Transverse colon (tissue), 4 donors: ENCODE measurements around the gene SLC2A9. TPM values are rescaled to one million over a fixed set of nuclear protein-coding genes. Genes with fewer than 3 reads are reported as not detected.
"Not testable (repeated sequence)": the region's sequence is repeated elsewhere in the genome, so short reads cannot be mapped to it uniquely, and the experiment has no call there.

Experiments
- DNase-seq: peaks from one replicate; pipeline ENCODE4 v3.0.0-alpha.2; 2019
- H3K27ac ChIP-seq, 4 donors: fragments of 200-600 bp; sonication (generic); 2 replicates each; pipeline ENCODE4 v1.5.1; 2016 to 2018; ENCODE audit warnings: inconsistent platforms in 4 of 4
- H3K27me3 ChIP-seq: fragments of 200-600 bp; sonication (generic); 2 replicates; pipeline ENCODE4 v1.5.1; 2017; ENCODE audit warnings: inconsistent platforms
- H3K36me3 ChIP-seq, 4 donors: fragments of 200-600 bp; sonication (generic); 2 replicates each; pipeline ENCODE4 v1.5.1; 2017 to 2019; ENCODE audit warnings: inconsistent platforms in 4 of 4
- H3K4me1 ChIP-seq, 4 donors: fragments of 200-600 bp; sonication (generic); 2 replicates each; pipeline ENCODE4 v1.5.1; 2017 to 2020; ENCODE audit warnings: inconsistent platforms in 4 of 4
- H3K4me3 ChIP-seq, 4 donors: fragments of 200-600 bp; sonication (generic); 1 replicate in 1 of 4; 2 replicates in 3 of 4; pipeline versions ENCODE4 v1.5.1 to v1.6.1; 2017 to 2019; ENCODE audit warnings: inconsistent platforms in 4 of 4
- H3K9me3 ChIP-seq, 2 donors: fragments of 200-600 bp; sonication (generic); 2 replicates each; pipeline ENCODE4 v1.5.1; 2017 to 2019; ENCODE audit warnings: inconsistent platforms in 2 of 2
- EP300 ChIP-seq: sonication (generic); formaldehyde crosslinking; IDR thresholded peaks from one replicate; pipeline ENCODE4 v1.6.1; 2017; ENCODE audit warnings: antibody characterized with exemption, low read depth
- POLR2A ChIP-seq: fragments of 450-650 bp; IDR thresholded peaks from one replicate; pipeline ENCODE4 v1.6.1; 2016; ENCODE audit warnings: antibody characterized with exemption, mild to moderate bottlenecking, moderate library complexity
- POLR2AphosphoS5 ChIP-seq, 3 donors: sonication (generic); formaldehyde crosslinking; IDR thresholded peaks; one replicate each; pipeline ENCODE4 v1.6.1; 2016; ENCODE audit warnings: antibody characterized with exemption in 3 of 3
- WGBS, 2 donors: methylation state at CpG; one replicate each; pipeline ENCODE4 v1.1.5; 2018; ENCODE audit warnings: low coverage in 1 of 2; 5-methylcytosine and 5-hydroxymethylcytosine counted together
- in situ Hi-C, 4 donors: fragments of 200-750 bp; cut with MboI; loops; one replicate each; pipeline versions ENCODE4 v1.15.0 to v1.15.1; 2017; ENCODE audit warnings: low sequenced_read_pairs in 3 of 4, low pct_ligation_motif_present in 1 of 4, low pct_unique_long_range_greater_than_20kb in 1 of 4
- intact Hi-C: fragments of 100-400 bp; cut with DNase I; formaldehyde crosslinking; loops from one replicate; pipeline ENCODE4 v1.15.1; 2023; ENCODE audit warnings: low total_unique reads
- total RNA-seq, 4 donors: library from RNA; depleted of rRNA; stranded (reverse); fragments of >200 nt; gene quantifications; one replicate each; pipeline ENCODE4 v1.1.0, GENCODE V29; 2016
- TF ChIP-seq, protein P1 (sequence below), 5 experiments: fragments of 200-600 bp in 3 of 5; fragments of 450-650 bp in 2 of 5; sonication (generic) in 3 of 5; IDR thresholded peaks; 1 replicate in 2 of 5; 2 replicates in 3 of 5; pipeline ENCODE4 v1.5.1; 2016 to 2017; ENCODE audit warnings: antibody characterized with exemption in 5 of 5, inconsistent platforms in 3 of 5, mild to moderate bottlenecking in 2 of 5, moderate library complexity in 1 of 5

The SLC2A9 gene
- total RNA-seq, 4 donors from 2014 or later, result 2.2 to 4.0 (median 3.4) TPM; not detected in 1

DNA sequence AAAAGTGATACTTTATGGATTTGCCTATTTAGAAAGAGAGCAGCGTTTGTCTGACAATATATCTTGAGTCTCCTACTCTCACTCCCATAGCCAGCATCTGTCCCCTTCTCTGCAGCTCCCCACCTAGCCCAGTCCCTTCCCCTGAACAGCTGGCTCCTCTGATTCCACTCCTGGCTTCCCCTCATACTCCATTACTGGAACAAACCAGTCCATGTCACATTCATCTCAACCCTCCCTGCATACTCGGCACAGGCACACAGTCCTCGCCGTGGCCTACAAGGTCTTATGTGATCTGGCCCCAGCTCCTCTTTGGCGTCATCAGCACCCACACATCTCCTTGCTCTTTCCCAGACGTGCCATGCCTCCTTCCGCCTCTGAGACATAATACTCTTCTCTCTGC, 36.7 kb downstream of the SLC2A9 start:
- TF ChIP-seq POLR2A, result no peak
- TF ChIP-seq, protein P1, sequence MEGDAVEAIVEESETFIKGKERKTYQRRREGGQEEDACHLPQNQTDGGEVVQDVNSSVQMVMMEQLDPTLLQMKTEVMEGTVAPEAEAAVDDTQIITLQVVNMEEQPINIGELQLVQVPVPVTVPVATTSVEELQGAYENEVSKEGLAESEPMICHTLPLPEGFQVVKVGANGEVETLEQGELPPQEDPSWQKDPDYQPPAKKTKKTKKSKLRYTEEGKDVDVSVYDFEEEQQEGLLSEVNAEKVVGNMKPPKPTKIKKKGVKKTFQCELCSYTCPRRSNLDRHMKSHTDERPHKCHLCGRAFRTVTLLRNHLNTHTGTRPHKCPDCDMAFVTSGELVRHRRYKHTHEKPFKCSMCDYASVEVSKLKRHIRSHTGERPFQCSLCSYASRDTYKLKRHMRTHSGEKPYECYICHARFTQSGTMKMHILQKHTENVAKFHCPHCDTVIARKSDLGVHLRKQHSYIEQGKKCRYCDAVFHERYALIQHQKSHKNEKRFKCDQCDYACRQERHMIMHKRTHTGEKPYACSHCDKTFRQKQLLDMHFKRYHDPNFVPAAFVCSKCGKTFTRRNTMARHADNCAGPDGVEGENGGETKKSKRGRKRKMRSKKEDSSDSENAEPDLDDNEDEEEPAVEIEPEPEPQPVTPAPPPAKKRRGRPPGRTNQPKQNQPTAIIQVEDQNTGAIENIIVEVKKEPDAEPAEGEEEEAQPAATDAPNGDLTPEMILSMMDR (IDR thresholded peaks at IDR 0.05), result no peak
- Histone ChIP-seq H3K4me1 (peaks cover 0 to 4% (median 1%) of the 10 kb centered on the region in 4 donors), H3K27ac (no peak overlapping the region), H3K9me3 (no peaks in the 10 kb centered on the region), H3K36me3 (no peaks in the 10 kb centered on the region), H3K4me3 (no peak overlapping the region), H3K27me3 (no peaks in the 10 kb centered on the region)
- in situ Hi-C loops (no loop called here), intact Hi-C loops (no loop called here)
- 91 to 95% methylated on average over 6 to 7 of the region's 7 CpGs for WGBS, 2 donors
- DNase-seq, result no peak

- DNase-seq, result no peak
- WGBS, 2 donors, result 79 to 80% methylated on average over 2 to 6 of the region's 6 CpGs
- Histone ChIP-seq H3K27ac (no peak overlapping the region), H3K36me3 (no peaks in the 10 kb centered on the region), H3K4me3 (no peak overlapping the region), H3K9me3 (no peaks in the 10 kb centered on the region), H3K4me1 (peaks cover 0 to 4% (median 1%) of the 10 kb centered on the region in 4 donors), H3K27me3 (no peaks in the 10 kb centered on the region)
- intact Hi-C loops (no loop called here), in situ Hi-C loops (no loop called here)
- no peak for TF ChIP-seq POLR2A
- TF ChIP-seq EP300, result no peak
- TF ChIP-seq, protein P1 (IDR thresholded peaks at IDR 0.05), result no peak
- no peak for TF ChIP-seq POLR2AphosphoS5 (IDR thresholded peaks at IDR 0.05)
These were observed 38.1 kb downstream of the SLC2A9 start for GRCh38 chr4:9983211-9983610.

DNA sequence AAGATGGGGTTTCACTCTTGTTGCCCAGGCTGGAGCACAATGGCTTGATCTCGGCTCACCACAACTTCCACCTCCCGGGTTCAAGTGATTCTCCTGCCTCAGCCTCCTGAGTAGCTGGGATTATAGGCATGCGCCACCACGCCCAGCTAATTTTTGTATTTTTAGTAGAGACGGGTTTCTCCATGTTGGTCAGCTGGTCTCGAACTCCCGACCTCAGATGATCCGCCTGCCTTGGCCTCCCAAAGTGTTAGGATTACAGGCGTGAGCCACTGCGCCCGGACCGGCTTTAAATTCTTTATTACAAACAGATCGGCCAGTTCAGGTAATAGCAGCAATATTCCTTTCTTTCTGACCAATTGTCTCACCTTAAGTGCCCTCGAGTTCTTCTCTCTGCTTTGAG, 39.4 kb downstream of the SLC2A9 start:
- H3K9me3 ChIP-seq, H3K36me3 ChIP-seq, H3K27me3 ChIP-seq, H3K4me3 ChIP-seq, DNase-seq, H3K27ac ChIP-seq, intact Hi-C loops, in situ Hi-C loops, H3K4me1 ChIP-seq: not testable (repeated sequence)
- WGBS, 2 donors, result 93 to 97% methylated on average over 9 to 14 of the region's 14 CpGs

DNA sequence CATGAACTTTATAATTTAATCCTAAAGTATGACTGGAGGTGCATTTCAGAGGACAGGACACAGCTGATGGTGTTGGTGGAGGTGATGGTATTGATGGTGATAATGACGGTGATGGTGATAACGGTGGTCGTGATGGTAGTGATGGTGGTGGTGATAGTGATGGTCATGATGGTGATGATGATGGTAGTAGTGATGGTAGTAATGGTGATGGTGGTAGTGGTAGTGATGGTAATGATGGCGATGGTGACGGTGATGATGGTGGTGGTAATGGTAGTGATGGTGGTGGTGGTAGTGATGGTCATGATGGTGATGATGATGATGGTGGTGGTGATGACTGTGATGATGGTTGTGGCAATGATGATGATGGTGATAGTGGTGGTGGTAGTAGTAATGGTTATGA, 40.4 kb downstream of the SLC2A9 start:
- no peaks in the 10 kb centered on the region for H3K27me3 ChIP-seq
- in situ Hi-C loops (no loop called here), intact Hi-C loops (no loop called here)
- TF ChIP-seq POLR2A (no peak), POLR2AphosphoS5 (IDR thresholded peaks at IDR 0.05) (no peak), EP300 (no peak)
- TF ChIP-seq, protein P1 (IDR thresholded peaks at IDR 0.05), result no peak
- no peaks in the 10 kb centered on the region for H3K4me1 ChIP-seq
- no peak overlapping the region for H3K27ac ChIP-seq
- DNase-seq, result no peak
- H3K9me3 ChIP-seq, result no peaks in the 10 kb centered on the region
- no peaks in the 10 kb centered on the region for H3K36me3 ChIP-seq
- 94 to 95% methylated on average over 5 of the region's 5 CpGs for WGBS, 2 donors
- no peak overlapping the region for H3K4me3 ChIP-seq

GRCh38 chr4:9979101-9979701, 42.1 kb downstream of the SLC2A9 start:
- Histone ChIP-seq H3K4me1 (no peaks in the 10 kb centered on the region), H3K9me3 (no peaks in the 10 kb centered on the region), H3K4me3 (no peak overlapping the region), H3K27ac (no peak overlapping the region), H3K36me3 (no peaks in the 10 kb centered on the region), H3K27me3 (no peaks in the 10 kb centered on the region)
- no peak for TF ChIP-seq POLR2AphosphoS5 (IDR thresholded peaks at IDR 0.05)
- TF ChIP-seq POLR2A, result no peak
- no peak for TF ChIP-seq EP300
- TF ChIP-seq, protein P1 (IDR thresholded peaks at IDR 0.05), result no peak
- intact Hi-C loops (no loop called here), in situ Hi-C loops (no loop called here)
- no peak for DNase-seq
- 75 to 76% methylated on average over 3 to 10 of the region's 10 CpGs for WGBS, 2 donors
